ENCODE data around the gene UNK. TPM values are rescaled to one million over a fixed set of nuclear protein-coding genes. Genes with fewer than 3 reads are reported as not detected.

UNK gene
- total and polyA plus RNA-seq, 4 donors, result 15.5 to 72.4 (median 25.7) TPM

- H3K4me1 ChIP-seq (ENCODE audit: control insufficient read depth in 5 of 5, insufficient read depth in 5 of 5, low read length in 5 of 5), result peaks cover 0 to 12% (median 8%) of the 10 kb centered on the region in 5 donors
- peaks cover 0 to 2% (median 0%) of the 10 kb centered on the region in 4 donors for H3K36me3 ChIP-seq (ENCODE audit: control insufficient read depth in 4 of 4, insufficient read depth in 4 of 4, low read length in 4 of 4)
- no peak for ATAC-seq (ENCODE audit: insufficient read depth, low FRiP score)
- peak overlapping the region in 1 of 2 donors; percentile 72 for H3K27ac ChIP-seq (ENCODE audit: low read depth in 1 of 2, low read length in 1 of 2)
- H3K4me3 ChIP-seq, result no peak overlapping the region
- H3K27me3 ChIP-seq (ENCODE audit: control insufficient read depth in 3 of 3, insufficient read depth in 3 of 3, low read length in 2 of 3), result no peaks in the 10 kb centered on the region
- no peak overlapping the region for H3K9ac ChIP-seq (ENCODE audit: insufficient read depth in 1 of 2, low read length in 2 of 2)
- H3K9me3 ChIP-seq (ENCODE audit: control insufficient read depth in 4 of 4, insufficient read depth in 3 of 4, low read length in 3 of 4), result no peaks in the 10 kb centered on the region
- TF ChIP-seq, protein P1, sequence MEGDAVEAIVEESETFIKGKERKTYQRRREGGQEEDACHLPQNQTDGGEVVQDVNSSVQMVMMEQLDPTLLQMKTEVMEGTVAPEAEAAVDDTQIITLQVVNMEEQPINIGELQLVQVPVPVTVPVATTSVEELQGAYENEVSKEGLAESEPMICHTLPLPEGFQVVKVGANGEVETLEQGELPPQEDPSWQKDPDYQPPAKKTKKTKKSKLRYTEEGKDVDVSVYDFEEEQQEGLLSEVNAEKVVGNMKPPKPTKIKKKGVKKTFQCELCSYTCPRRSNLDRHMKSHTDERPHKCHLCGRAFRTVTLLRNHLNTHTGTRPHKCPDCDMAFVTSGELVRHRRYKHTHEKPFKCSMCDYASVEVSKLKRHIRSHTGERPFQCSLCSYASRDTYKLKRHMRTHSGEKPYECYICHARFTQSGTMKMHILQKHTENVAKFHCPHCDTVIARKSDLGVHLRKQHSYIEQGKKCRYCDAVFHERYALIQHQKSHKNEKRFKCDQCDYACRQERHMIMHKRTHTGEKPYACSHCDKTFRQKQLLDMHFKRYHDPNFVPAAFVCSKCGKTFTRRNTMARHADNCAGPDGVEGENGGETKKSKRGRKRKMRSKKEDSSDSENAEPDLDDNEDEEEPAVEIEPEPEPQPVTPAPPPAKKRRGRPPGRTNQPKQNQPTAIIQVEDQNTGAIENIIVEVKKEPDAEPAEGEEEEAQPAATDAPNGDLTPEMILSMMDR (IDR thresholded peaks at IDR 0.05; ENCODE audit: control extremely low read depth, extremely low read depth), result no peak
- 82 to 85% methylated on average over 4 of the region's 4 CpGs for WGBS, 2 donors
- DNase-seq, result no peak
Observed at GRCh38 chr17:75765981-75766380, 18.6 kb upstream of the UNK start.

- Histone ChIP-seq H3K9me3 (ENCODE audit: control insufficient read depth in 4 of 4, insufficient read depth in 3 of 4, low read length in 3 of 4) (no peaks in the 10 kb centered on the region), H3K4me1 (ENCODE audit: control insufficient read depth in 5 of 5, insufficient read depth in 5 of 5, low read length in 5 of 5) (peaks cover 0 to 12% (median 10%) of the 10 kb centered on the region in 5 donors), H3K4me3 (no peak overlapping the region), H3K27me3 (ENCODE audit: control insufficient read depth in 3 of 3, insufficient read depth in 3 of 3, low read length in 2 of 3) (no peaks in the 10 kb centered on the region), H3K9ac (ENCODE audit: insufficient read depth in 1 of 2, low read length in 2 of 2) (no peak overlapping the region), H3K36me3 (ENCODE audit: control insufficient read depth in 4 of 4, insufficient read depth in 4 of 4, low read length in 4 of 4) (peaks cover 0 to 1% (median 0%) of the 10 kb centered on the region in 4 donors), H3K27ac (ENCODE audit: low read depth in 1 of 2, low read length in 1 of 2) (no peak overlapping the region)
- DNase-seq (no peak), ATAC-seq (ENCODE audit: insufficient read depth, low FRiP score) (no peak)
- 91 to 95% methylated on average over 8 of the region's 8 CpGs for WGBS, 2 donors
- TF ChIP-seq, protein P1 (IDR thresholded peaks at IDR 0.05; ENCODE audit: control extremely low read depth, extremely low read depth), result no peak
Observed at GRCh38 chr17:75767881-75768280, 16.7 kb upstream of the UNK start.

- TF ChIP-seq, protein P1 (IDR thresholded peaks at IDR 0.05; ENCODE audit: control extremely low read depth, extremely low read depth), result no peak
- WGBS, 2 donors, result 67 to 85% methylated on average over 3 of the region's 3 CpGs
- Histone ChIP-seq H3K36me3 (ENCODE audit: control insufficient read depth in 4 of 4, insufficient read depth in 4 of 4, low read length in 4 of 4) (peaks cover 0 to 3% (median 0%) of the 10 kb centered on the region in 4 donors), H3K27ac (ENCODE audit: low read depth in 1 of 2, low read length in 1 of 2) (no peak overlapping the region), H3K27me3 (ENCODE audit: control insufficient read depth in 3 of 3, insufficient read depth in 3 of 3, low read length in 2 of 3) (no peaks in the 10 kb centered on the region), H3K9me3 (ENCODE audit: control insufficient read depth in 4 of 4, insufficient read depth in 3 of 4, low read length in 3 of 4) (no peaks in the 10 kb centered on the region), H3K4me1 (ENCODE audit: control insufficient read depth in 5 of 5, insufficient read depth in 5 of 5, low read length in 5 of 5) (peaks cover 0 to 2% (median 1%) of the 10 kb centered on the region in 5 donors), H3K9ac (ENCODE audit: insufficient read depth in 1 of 2, low read length in 2 of 2) (no peak overlapping the region), H3K4me3 (no peak overlapping the region)
- DNase-seq, result no peak
- ATAC-seq (ENCODE audit: insufficient read depth, low FRiP score), result no peak
Observed at GRCh38 chr17:75769536-75769935, 15.1 kb upstream of the UNK start.
